Ectodermal cell (in vitro differentiated cells): ENCODE results near the gene SAG.

ENCODE experiments used
- H3K27ac ChIP-seq: 2 replicates; pipeline ENCODE4 v1.7.0; 2013; ENCODE audit warnings: mild to moderate bottlenecking, low read depth, low read length; ENCODE audit not compliant: insufficient read depth, poor library complexity, severe bottlenecking
- H3K27me3 ChIP-seq: 2 replicates; pipeline ENCODE4 v1.7.0; 2013; ENCODE audit warnings: mild to moderate bottlenecking, low read length; ENCODE audit not compliant: insufficient read depth, control insufficient read depth, poor library complexity, severe bottlenecking
- H3K36me3 ChIP-seq: one replicate; pipeline ENCODE4 v1.7.0; 2013; ENCODE audit warnings: low read length; ENCODE audit not compliant: control insufficient read depth, insufficient read depth
- H3K4me1 ChIP-seq: one replicate; pipeline ENCODE4 v1.7.0; 2013; ENCODE audit warnings: low read length; ENCODE audit not compliant: control insufficient read depth, insufficient read depth
- H3K4me3 ChIP-seq: 2 replicates; pipeline ENCODE4 v1.7.0; 2013; ENCODE audit warnings: low read depth, low read length, control low read depth; ENCODE audit not compliant: insufficient read depth
- H3K9me3 ChIP-seq: 2 replicates; pipeline ENCODE4 v1.7.0; 2013; ENCODE audit warnings: mild to moderate bottlenecking, low read length, moderate library complexity; ENCODE audit not compliant: control insufficient read depth
- WGBS, 2 experiments: methylation state at CpG; one replicate each; pipeline ENCODE4 v1.1.7; 2013; ENCODE audit warnings: missing lambda C conversion rate in 2 of 2; 5-methylcytosine and 5-hydroxymethylcytosine counted together

The SAG gene

DNA sequence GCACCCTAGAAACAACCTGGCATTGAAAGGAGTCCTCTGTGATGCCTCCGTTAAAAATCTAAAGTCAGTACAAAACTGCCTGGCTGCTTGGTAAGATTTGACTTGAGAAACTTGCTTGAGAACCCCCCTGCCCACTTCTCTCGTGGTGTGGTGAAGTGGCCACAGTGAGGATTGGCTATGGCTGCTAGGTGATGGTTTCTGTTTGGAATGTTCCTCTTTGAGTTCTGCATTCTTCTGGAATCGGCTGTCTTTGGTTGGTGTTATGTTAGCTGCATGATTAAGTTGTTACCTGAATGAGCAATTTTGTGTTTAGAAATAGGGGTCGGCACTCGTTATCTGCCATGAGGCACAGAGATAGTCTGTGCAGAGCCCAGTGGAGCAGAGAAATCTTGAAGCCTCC lies 21.7 kb upstream of the SAG start:
- Histone ChIP-seq H3K4me3 (no peak overlapping the region), H3K36me3 (peaks cover 35% of the 10 kb centered on the region), H3K27me3 (no peaks in the 10 kb centered on the region), H3K9me3 (no peaks in the 10 kb centered on the region), H3K27ac (no peak overlapping the region), H3K4me1 (no peaks in the 10 kb centered on the region)
- WGBS, 2 experiments: 93 to 96% methylated on average over 5 of the region's 5 CpGs

DNA sequence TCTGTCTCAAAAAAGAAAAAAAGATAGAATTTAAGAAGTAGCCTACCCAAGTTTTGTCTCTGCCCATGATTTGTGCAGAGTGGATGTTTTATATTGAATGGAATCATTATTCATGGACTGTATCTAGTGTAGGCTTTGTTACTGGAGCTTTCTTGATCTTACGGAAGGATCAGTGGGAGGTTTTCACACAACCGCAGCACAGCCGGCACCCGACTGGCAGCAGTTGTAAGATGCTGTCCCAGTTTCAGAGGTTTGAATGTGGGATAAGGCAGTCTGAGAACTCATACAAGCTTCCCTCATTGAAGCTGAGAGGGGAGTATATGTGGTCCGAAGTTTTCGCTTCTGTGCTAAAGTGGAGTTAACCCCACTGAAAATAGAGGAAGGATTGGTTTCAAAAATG lies 19.7 kb upstream of the SAG start:
- peaks cover 38% of the 10 kb centered on the region for H3K36me3 ChIP-seq
- no peak overlapping the region for H3K4me3 ChIP-seq
- H3K9me3 ChIP-seq: no peaks in the 10 kb centered on the region
- no peak overlapping the region for H3K27ac ChIP-seq
- H3K4me1 ChIP-seq: no peaks in the 10 kb centered on the region
- WGBS, 2 experiments: 93 to 96% methylated on average over 6 of the region's 6 CpGs
- H3K27me3 ChIP-seq: no peaks in the 10 kb centered on the region

DNA sequence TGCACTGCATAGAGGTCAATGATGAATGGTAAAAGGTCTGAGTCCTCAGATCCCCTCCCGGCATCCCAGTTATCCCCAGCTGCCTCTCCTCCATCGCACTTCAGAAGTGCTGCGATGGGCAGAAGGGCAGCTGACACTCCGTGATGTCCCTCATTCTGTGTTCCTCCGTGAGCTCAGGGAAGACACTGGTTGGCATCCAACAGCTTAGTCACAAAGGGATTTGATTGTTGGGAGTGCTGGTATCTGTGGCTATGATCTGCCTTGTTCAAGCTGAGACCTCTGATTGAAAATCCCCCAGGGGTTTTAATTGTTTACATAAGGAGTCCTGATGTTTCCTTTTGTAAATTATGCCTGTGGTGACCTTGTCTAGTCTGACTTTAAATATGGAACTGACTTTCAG lies 19.0 kb upstream of the SAG start:
- Histone ChIP-seq H3K27ac (no peak overlapping the region), H3K9me3 (no peaks in the 10 kb centered on the region), H3K4me1 (no peaks in the 10 kb centered on the region), H3K27me3 (no peaks in the 10 kb centered on the region), H3K4me3 (no peak overlapping the region), H3K36me3 (peaks cover 44% of the 10 kb centered on the region)
- WGBS, 2 experiments: 63 to 66% methylated on average over 5 of the region's 5 CpGs

DNA sequence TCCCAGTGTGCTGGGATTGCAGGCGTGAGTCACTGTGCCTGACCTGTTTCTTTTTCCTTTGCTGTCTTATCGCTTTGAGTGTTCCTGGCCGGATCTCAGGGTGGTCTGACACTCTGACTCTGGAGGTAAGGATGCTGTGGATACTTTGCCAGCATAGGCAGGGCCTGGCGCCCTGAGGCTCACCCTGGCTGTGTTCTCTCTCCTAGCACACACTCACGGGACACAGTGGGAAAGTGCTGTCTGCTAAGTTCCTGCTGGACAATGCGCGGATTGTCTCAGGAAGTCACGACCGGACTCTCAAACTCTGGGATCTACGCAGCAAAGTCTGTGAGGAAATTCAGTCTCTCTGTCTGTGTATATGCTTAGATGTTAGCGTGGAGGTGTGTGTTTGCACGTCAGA lies 18.0 kb upstream of the SAG start:
- Histone ChIP-seq H3K4me3 (no peak overlapping the region), H3K27ac (no peak overlapping the region), H3K9me3 (no peaks in the 10 kb centered on the region), H3K27me3 (no peaks in the 10 kb centered on the region), H3K4me1 (no peaks in the 10 kb centered on the region), H3K36me3 (peaks cover 49% of the 10 kb centered on the region)
- WGBS, 2 experiments: 94 to 95% methylated on average over 12 of the region's 12 CpGs

DNA sequence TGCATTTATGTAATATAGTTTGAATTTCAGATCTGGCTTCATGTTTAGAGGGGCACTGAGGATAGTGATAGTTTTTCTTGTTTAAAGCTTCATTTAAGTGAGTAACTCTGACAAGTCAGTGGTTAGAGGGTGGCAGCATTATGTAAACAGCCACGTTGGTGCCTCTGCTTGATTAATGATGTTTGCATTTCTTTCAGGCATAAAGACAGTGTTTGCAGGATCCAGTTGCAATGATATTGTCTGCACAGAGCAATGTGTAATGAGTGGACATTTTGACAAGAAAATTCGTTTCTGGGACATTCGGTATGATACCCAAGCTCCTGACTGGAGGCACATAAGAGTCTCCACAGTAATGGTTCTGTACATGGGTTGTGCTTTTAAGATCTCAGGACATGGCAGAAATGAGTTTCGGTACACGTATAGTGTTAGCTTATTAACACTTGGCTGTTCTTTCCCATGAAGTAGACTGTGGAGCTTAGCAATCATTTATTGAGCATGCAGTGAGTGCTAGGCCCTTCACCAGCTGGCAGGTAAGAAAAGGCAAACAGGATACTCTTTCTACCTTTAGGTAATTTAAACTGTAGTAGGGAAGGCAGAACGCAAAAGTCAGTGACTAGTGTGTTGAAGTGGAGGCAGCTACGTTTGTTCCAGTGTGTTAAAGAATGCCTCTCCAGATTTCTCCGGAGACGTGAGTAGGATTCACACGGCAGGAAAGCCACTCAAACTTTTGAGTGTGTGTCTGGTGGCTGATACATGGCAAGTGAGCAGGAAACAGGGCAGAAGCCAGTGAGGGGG lies 17.4 kb upstream of the SAG start:
- WGBS, 2 experiments: 96 to 98% methylated on average over 10 of the region's 10 CpGs
- H3K9me3 ChIP-seq: no peaks in the 10 kb centered on the region
- no peak overlapping the region for H3K27ac ChIP-seq
- H3K4me3 ChIP-seq: no peak overlapping the region
- no peaks in the 10 kb centered on the region for H3K27me3 ChIP-seq
- H3K4me1 ChIP-seq: no peaks in the 10 kb centered on the region
- peaks cover 48% of the 10 kb centered on the region for H3K36me3 ChIP-seq

DNA sequence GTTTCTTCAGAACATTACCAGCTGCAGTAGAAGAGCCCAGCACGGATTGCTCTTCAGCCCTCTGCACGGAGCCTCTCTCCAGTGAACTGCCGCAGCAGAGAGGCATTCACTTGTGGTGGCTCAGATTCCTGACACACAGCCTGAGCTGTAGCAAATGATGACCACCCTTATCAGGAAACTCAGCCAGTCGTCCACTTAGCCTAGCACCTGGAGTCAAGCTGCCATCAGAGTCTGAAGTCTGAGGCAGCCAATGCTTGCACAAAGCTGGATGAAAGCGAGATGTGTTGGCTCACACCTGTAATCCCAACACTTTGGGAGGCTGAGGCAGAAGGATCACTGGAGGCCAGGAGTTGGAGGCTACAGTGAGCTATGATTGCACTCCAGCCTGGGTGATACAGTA lies 11.7 kb upstream of the SAG start:
- 92 to 95% methylated on average over 5 of the region's 5 CpGs for WGBS, 2 experiments
- H3K9me3 ChIP-seq: no peaks in the 10 kb centered on the region
- no peak overlapping the region for H3K4me3 ChIP-seq
- no peaks in the 10 kb centered on the region for H3K4me1 ChIP-seq
- H3K27ac ChIP-seq: no peak overlapping the region
- H3K27me3 ChIP-seq: no peaks in the 10 kb centered on the region
- H3K36me3 ChIP-seq: peaks cover 38% of the 10 kb centered on the region

DNA sequence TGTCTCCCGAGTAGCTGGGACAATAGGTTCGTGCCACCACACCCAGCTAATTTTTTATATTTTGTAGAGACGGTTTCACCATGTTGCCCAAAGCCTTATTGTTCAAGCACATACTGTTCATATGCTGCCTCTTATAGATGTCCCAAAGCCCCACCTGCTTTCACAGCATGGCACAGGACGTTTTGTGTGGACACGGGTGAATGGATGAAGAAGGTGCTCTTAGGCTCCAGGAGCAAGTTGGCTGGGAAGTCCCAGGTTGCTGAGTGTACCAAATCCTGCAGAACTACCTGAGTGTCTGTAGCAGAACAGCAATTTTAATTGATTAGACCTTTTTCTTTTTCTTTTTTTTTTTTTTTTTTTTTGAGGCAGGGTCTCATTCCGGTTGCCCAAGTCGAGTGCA lies 10.5 kb upstream of the SAG start:
- peaks cover 28% of the 10 kb centered on the region for H3K36me3 ChIP-seq
- no peaks in the 10 kb centered on the region for H3K9me3 ChIP-seq
- no peak overlapping the region for H3K27ac ChIP-seq
- 94 to 95% methylated on average over 7 of the region's 7 CpGs for WGBS, 2 experiments
- H3K27me3 ChIP-seq: no peaks in the 10 kb centered on the region
- peaks cover 5% of the 10 kb centered on the region for H3K4me1 ChIP-seq
- no peak overlapping the region for H3K4me3 ChIP-seq

DNA sequence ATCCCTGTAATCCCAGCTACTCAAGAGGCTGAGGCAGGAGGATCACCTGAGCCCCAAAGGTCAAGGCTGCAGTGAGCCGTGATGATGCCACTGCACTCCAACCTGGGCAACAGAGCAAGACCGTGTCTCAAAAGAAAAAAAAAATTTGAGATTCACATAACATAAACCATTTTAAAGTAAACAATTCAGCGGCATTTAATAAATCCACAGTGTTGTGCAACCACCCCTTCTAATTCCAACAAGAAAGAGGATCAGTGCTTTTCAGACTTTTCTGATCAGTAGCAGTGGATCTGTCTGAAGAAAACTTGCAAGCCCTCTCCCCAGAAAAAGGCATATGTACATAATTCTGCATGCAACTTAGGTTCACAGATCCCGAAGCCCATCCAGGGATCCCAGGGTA lies 7.2 kb upstream of the SAG start:
- Histone ChIP-seq H3K4me3 (no peak overlapping the region), H3K36me3 (peaks cover 4% of the 10 kb centered on the region), H3K4me1 (peaks cover 7% of the 10 kb centered on the region), H3K9me3 (no peaks in the 10 kb centered on the region), H3K27me3 (no peaks in the 10 kb centered on the region), H3K27ac (no peak overlapping the region)
- WGBS, 2 experiments: 96 to 97% methylated on average over 4 of the region's 4 CpGs

DNA sequence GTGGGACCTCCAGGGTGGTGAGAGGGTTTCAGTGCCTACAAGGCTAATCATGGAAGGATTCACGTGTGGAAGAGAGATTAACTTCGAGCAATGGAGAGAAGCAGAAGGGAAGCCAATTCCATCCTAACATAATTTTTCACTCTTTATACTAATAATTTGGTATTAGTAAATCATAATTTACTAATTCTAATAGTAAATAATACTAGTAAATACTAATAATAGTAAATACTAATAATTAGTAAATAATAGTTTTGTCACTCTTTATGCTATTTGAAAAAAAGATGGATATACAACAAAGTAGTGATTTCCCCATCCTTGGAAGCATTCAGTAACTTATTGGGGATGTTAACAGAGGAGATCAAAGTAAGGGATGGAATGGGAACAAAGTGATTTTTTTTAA lies 6.4 kb upstream of the SAG start:
- peaks cover 7% of the 10 kb centered on the region for H3K4me1 ChIP-seq
- H3K36me3 ChIP-seq: no peaks in the 10 kb centered on the region
- no peak overlapping the region for H3K27ac ChIP-seq
- 100% methylated on average over 1 of the region's 2 CpGs for WGBS, 2 experiments
- H3K27me3 ChIP-seq: no peaks in the 10 kb centered on the region
- H3K4me3 ChIP-seq: no peak overlapping the region
- H3K9me3 ChIP-seq: no peaks in the 10 kb centered on the region

DNA sequence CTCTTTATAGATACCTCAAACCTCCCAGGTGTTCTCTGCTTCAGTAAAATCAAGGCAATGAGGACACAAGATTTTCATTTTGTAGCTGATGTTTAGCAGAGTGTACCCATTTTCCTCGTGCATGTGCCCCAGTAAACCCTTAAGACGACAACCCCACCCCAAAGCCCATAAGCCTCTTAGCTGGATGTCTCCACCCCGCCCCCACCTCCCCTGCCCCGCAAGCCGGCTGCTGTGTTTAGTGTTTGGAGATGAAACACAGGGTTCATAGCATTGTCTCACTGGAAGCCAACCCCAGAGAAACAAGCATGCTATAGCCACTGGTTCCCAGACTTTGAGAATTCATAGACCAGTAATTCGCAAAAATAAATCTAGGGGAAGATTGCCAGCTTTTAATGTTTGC lies 5.8 kb upstream of the SAG start:
- Histone ChIP-seq H3K9me3 (no peaks in the 10 kb centered on the region), H3K27me3 (no peaks in the 10 kb centered on the region), H3K36me3 (no peaks in the 10 kb centered on the region), H3K4me1 (peaks cover 7% of the 10 kb centered on the region), H3K4me3 (no peak overlapping the region), H3K27ac (no peak overlapping the region)
- 50 to 70% methylated on average over 4 to 6 of the region's 6 CpGs for WGBS, 2 experiments

DNA sequence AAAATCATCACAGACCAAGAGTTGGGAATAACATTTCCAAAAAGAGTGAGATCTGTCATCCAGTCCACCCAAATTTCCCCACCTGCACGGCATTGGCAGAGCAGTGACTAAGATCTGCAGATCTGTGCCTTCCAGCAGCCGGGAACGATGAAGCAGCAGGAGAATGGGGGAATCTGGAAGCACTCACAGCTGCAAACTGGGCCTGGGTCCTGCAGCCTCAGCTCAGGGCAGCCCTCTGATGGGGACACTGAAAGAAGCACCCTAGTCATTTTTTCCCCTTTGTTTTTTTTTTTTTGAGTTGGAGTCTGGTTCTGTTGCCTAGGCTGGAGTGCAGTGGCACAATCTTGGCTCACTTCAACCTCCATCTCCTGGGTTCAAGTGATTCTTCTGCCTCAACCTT lies 4.4 kb upstream of the SAG start:
- Histone ChIP-seq H3K36me3 (no peaks in the 10 kb centered on the region), H3K27me3 (no peaks in the 10 kb centered on the region), H3K4me1 (peaks cover 7% of the 10 kb centered on the region), H3K9me3 (no peaks in the 10 kb centered on the region), H3K27ac (no peak overlapping the region), H3K4me3 (no peak overlapping the region)
- 74 to 77% methylated on average over 3 of the region's 3 CpGs for WGBS, 2 experiments
